NCI-H2196 (cell line): ENCODE results near the gene LMNA.
A peak's percentile ranks its signal among the peaks of the same experiment; 100 is the strongest.

Experiments used
- DNase-seq: peaks from one replicate; lab custom pipeline; 2025; ENCODE audit not compliant: unreplicated experiment; lab: John Stamatoyannopoulos, UW

Gene LMNA

DNA sequence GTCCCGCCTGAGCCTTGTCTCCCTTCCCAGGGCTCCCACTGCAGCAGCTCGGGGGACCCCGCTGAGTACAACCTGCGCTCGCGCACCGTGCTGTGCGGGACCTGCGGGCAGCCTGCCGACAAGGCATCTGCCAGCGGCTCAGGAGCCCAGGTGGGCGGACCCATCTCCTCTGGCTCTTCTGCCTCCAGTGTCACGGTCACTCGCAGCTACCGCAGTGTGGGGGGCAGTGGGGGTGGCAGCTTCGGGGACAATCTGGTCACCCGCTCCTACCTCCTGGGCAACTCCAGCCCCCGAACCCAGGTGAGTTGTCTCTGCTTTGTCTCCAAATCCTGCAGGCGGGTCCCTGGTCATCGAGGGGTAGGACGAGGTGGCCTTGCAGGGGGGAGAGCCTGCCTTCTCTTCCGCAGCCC is 24.0 kb downstream of the LMNA start:
- no peak for DNase-seq

DNA sequence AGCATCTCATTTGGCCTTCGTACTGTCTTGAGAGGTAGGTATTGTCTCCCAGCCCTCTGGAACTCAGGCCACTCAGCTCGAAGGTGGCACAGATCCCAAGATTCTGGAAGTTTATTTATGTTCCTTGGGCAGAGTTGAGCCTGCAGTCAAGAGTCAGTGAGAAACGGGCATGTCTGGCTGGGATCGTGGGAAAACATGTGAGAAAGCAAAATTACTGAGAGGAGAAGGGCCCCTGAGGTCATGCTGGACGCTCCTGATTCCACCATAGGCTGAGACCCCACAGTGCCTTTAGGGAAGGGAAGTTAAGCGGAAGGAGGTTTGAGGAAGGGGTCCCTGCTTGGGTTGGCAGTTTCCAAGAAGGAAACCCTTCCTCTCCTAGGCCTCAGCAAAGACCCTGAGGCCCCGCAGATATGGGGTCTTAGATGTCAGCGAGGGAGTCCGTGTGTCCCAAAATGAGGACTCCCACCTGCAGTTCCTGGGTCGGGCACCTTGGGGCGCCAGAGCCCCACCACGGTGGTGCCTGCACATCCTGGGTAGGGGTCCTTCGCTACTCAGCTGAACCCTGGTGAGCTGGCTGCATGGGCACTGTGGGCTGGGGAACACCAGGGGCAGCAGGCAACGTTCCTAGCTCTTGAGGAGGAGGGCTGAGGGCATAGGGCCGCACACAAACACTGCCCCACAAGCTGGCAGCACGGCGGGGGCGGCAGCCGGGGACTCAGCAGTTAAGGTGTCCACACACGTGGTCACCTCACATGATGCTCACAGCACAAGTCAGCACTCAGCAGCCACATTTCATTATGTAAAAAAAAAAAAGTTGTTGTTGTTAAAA is 26.6 kb downstream of the LMNA start:
- no peak for DNase-seq

DNA sequence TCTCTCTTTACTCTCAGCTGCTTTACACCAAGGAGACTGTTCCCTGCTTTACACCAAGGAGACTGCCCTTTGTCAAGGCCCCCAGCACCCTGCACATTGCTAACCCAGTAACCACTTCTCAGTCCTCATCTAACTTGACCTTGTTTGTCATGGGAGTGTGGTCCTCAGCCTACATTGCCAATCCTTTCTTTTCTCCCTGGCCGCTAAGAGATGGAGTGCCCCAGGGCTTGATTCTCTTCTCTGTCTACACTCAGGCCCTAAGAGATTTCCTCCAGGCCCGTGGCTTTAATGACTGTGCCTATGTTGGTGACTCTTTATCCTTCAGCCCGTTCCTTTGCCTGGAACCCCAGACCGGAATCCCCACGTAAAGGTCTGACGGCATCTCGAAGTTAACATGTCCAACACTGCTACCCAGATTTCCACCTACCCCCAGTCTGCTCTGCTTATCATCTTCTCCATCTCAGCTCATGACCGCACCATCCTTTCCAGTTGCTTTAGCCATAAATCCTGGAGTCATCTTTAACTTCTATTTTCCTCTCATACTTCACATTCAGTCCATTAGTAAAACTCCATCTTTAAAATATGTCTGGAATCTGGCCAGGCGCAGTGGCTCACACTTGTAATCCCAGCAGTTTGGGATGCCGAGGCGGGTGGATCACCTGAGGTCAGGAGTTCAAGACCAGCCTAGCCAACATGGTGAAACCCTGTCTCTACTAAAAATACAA is 29.4 kb downstream of the LMNA start:
- no peak for DNase-seq

DNA sequence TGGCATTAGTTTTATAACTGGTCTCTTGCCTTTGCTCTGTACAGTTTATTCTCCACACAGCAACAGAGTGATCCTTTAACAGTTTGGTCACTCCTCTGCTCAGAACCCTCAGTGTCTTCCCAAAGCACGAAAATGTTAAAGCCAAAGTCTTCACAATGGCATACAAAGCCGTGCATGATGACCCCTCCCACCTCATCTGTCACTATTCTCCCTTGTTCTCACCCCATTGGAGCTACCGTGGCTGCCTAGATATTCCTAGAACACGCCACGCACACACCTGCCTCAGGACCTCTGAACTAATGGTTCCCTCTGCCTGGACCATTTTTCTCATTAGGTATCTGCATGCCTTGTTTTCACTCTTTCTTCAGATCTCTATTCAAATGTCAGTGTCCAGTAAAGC is 30.2 kb downstream of the LMNA start:
- DNase-seq, result no peak

DNA sequence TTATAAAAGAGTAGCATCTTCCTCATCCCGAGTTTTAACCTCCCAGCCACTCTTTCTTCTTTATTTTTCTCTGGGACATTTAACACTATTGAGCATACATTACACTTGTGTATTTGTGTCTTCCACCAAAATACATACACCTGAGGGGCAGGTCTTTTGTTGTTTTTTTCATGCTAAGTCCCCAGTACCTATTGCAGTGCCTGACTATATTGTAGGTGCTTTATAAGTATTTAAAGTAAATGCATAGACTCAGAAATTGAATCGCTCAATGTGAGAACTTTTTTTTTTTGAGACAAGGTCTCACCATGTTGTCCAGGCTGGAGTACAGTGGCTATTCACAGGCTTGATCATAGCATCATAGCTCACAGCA is 31.1 kb downstream of the LMNA start:
- no peak for DNase-seq

DNA sequence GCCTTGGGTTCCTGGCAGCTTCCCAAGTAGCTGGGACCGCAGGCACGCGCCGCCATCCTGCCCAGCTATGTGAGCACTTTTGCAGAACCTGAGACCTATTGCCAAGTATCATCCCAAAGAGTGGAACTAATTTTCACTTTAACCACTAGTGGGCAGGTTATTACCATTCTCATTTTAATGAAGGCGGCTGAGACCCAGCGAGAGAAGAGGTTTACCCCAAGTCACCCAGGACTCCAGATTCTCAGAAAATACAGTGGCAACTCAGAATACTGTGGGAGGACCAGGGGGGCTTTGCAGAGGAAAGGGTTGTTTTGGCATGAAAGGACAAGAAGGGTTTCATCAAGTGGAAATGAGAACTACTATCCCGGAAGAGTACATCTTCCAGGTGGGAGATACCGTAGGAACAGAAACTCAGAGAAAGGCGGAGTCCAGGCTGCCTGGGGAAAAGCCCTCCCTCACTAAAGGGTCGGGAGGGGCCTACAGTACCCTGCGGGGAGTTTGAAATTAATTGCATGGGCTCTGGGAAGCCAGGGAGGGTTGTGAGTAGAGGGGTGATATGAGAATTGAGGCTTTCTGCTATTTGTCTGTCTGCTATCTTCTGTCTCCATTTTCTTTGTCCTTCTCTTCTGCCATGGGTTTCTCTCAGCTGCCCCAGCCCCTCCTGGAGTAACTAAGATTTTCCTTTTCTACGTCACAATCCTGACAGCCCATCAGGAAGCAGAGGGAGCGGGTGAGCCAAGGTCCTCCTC is 31.7 kb downstream of the LMNA start:
- DNase-seq, result peak; percentile 91

DNA sequence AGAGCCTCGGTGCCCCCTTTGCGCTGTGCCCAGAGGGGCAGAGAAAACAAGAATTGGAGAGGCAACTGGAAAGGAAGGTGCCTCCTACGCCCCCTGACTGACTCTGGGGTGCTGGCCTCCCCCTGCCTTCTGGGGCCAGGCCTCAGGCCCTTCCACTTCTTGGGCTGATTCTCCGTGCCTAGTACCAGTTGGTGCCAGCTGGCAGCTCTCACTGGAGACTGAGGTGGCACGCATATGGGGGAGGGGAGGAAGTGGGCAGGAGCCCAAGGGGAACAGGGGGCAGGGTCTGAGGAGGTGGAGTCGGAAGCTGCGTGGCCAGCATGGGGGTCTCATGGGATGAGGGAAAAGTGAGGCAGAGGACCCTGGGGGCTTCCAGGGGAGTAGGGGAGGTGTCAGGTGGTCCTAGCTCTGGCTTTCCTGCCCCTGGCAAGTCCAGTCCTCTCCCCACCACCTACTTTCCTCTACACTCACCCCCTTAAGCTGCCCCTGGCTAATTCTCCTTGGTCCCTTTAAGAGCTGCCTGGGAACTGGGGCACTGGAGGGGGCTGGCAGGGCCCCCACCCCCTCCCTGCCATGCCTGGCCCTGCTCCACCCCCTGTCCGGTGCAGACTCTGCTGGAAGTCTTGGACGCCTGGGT is 32.4 kb downstream of the LMNA start:
- no peak for DNase-seq

DNA sequence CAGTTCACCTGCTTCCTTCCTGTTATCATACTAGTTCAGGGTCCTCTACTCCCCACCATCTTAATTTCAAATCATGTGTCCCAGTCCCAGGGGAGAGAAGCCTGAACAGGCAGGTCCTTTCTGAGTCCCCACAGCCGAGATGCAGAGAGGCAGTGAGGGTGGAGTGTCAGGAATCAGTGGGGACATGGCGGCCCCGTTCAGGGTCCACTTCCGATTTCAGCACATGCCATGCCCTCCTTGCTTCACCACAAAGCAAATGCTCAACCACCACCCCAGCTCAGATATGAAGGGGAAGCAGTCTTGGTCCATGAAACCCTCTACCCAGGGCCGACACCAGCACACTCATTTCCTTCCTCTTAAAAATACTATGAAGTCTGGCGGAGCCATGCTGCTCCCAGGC is 33.7 kb downstream of the LMNA start:
- no peak for DNase-seq

DNA sequence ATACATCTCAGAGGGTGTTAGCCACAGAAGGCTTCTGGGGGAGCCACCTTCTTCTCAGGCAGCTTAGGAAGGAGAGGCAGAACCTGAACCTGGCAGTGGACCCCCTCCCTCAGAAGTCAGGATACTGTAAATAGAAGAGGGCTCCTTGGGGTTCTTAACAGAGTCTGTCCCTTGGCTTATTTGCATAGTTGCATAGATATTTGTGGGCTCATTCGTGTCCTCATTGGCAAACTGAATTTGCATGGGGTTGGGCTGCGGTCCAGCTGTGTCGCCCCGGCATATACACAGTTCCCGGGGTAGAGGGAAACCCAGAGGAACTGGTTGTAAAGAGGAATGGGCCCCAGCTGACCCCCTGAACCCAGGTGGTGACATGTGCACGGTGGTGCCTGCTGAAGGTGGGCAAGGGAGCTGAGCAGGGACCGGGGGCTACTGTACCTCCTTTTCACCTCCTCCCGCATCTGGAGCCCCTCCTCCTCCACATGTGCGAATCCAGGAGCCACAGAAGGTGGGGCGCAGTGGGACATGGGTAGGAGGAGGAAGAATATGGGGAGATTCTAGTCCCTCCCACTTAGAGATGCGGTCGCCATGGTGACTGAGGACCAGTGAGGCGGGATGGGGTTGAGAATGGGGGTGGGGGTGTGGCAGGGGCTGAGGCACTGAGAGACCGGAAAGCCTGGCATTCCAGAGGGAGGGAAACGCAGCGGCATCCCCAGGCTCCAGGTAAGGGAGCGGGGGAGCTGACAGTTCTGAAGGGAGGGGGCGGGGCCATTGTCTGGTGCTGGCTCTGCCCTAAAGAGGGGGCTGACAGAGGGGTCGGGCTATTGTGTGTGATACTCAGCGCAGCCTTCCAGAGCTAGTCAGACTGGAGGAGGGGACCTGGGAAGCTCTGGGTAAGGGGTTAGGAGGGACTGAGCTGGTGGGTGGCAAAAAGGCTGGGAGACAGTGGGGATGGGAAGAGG is 35.1 kb downstream of the LMNA start:
- no peak for DNase-seq

DNA sequence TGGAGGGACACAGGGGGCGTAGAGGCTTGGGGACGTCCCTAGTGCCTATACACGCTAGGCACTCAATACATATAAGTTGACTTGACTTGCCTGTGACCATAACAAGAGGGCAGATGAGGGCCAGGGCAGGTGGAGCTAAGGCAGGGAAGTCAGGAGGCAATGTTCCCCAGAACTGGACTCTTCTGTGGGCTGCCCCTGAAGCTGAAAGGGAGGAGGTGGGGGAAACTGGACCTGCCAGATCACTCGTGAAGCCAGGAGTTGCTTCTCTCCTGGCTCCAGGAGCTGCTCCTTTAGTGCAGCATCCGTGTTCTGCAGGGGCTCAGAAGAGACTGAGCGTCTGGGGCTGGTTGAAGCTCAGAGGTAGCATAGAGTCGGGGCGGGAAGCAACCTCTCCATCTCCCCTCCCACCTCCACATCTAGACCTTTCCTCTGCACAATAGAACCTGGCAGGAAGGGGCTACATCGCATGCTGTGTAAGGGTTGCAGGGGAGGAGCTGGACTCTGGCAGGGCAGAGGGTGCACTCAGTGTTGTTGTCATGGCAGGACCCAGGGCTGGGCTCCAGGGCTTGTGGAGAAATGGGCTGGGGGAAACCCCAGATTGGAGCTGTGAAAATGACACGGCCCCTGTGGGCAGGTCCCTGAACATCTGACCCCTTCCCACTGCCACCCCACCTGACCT is 36.0 kb downstream of the LMNA start:
- no peak for DNase-seq

DNA sequence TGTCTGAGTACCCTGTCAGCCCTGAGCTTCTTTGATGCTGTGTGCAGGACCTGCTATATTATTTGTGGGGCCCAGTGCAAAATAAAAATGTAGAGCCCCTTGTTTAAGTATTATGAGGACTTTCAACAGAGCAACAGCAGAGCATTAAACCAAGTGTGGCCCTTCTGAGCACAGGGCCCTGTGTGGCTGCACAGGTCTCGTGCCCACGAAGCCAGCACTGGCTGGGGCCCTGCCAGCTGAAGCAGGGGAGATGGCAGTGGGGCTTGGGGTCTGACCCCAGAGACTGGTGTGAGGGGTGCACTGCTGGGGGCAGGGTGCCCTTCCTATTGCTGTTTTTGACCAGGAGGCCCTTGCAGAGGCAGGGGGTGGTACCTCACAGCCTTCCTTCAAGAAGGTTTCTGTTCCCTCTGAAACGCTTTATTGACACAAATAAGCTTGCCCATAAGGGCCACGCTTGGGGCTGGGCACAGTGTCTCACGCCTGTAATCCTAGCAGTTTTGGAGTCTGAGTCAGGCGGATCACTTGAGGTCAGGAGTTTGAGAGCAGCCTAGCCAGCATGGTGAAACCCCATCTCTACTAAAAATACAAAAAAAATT is 36.7 kb downstream of the LMNA start:
- DNase-seq, result no peak

DNA sequence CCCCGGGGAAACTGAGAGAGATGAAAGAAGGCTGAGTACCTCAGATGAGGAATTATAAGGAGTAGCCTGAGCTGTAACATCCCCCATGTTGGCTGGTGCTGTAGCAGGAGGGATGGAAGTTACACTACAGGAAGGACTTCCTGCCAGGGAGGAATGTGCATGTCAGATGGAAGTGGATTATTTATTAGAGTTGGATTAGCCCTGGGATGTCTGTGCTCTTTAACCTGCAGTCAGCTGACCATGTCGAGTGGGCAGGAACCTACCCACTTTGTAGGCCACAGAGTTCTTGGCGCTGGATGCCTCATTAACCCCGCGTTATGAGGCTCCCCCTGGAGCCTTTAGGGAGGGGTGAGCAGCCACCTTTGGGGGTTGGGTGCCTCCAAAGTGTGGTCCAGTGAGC is 38.1 kb downstream of the LMNA start:
- DNase-seq, result no peak

DNA sequence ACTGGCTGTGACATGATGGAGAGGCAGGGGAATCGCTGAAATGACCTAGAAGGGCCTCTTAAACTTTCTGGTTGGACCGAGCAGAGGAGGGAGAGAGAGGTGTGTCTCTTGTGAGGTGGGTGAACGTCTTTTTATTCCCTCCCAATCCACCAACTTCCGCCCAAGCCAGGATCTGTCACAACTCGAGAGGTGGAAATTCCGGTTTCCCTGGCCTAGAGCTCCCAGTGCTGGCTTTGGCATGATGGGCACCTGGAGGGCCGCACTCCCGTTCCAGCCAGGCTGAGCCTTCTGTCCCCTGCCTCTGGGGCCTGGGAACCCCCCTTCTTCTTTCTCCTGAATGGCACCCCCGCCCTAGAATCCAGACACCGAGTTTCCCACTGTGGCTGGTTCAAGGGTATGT is 38.9 kb downstream of the LMNA start, which contains the start of gene SEMA4A:
Gene SEMA4A, plus strand, starts transcription at position 224 of the 400 bp plus-strand sequence. CDS start 994 bp downstream, outside the sequence.
- DNase-seq, result no peak

DNA sequence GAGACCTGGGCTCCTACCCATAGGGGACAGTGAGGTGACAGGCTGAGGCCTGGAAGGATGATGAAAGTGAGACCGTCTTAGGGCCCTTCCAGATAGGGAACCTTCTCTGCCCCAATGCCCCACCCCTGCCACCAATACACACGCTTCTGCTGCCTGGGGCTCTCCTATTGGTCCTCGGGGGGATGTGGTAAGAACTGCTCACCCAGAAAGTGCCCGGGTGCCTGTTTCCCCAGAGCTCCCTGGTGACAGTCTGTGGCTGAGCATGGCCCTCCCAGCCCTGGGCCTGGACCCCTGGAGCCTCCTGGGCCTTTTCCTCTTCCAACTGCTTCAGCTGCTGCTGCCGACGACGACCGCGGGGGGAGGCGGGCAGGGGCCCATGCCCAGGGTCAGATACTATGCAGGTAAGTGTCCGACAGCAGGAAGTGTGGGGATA is 39.8 kb downstream of the LMNA start:
- DNase-seq, result no peak

DNA sequence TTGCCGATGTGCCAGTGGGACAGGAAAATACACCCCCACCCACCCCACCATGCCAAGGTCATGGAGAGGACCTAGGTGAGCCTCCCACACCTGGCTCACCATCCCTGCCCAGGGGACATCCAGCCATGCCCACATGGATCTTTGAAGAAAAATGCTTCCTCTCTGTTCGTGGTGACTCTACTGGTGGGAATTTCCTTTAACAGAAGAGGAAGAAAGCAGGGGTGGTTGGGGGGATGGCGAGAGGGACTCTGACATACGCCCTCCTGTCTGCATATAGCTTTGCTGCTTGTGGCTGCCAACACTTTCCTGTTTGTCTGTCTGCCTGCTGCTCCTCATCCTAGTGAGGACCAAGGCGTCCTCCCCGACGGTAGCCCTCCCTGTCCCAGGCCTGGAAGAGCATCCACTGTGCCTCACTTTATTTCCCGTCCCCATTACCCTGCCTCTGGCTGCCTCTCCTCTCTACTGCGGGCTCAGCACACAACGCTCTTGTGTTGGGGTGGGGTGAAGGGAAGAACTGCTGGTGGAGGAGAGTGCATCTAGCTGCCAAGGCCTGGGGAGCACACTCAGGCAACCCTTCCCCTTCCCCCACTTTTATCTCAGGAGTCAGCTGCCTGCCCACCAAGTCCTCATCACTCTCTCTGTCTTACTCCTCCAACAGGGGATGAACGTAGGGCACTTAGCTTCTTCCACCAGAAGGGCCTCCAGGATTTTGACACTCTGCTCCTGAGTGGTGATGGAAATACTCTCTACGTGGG is 41.4 kb downstream of the LMNA start:
- DNase-seq, result no peak

DNA sequence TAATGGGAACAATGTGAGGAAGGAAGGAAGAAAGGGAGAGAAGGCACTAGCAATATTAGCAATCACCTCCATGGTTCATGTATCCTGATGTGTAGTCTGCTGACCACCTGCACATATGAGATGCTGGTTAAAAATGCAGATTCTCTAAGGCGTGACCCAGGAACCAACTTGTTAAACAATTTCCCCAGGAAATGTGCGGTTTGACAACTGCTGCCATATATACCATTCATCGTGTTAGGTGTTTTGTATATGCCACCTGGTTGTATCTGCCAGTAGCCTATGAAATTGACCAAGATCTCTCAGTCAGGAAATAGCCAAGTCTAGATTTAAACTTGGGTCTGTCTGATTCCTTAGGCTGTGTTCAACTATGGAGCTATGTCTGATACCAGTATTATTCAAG is 43.0 kb downstream of the LMNA start:
- no peak for DNase-seq

DNA sequence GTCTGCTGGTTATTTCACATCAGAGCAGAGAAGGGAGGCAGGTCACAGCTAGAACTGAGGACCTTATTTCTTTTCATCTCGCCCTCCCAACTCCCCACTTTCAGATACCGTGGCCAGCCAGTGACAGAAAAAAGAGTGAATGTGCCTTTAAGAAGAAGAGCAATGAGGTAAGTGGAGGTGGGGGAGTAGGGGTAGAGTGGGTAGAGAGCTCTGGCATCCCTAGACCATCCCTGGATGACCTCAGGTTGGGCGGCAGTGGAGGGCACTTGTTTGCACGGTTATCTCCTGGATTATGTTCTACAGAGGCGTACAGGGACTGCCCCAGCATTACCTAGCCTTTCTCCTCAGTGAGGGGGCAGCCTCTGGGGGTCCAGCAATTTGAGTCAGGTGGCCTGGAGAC is 43.5 kb downstream of the LMNA start:
- DNase-seq, result no peak

DNA sequence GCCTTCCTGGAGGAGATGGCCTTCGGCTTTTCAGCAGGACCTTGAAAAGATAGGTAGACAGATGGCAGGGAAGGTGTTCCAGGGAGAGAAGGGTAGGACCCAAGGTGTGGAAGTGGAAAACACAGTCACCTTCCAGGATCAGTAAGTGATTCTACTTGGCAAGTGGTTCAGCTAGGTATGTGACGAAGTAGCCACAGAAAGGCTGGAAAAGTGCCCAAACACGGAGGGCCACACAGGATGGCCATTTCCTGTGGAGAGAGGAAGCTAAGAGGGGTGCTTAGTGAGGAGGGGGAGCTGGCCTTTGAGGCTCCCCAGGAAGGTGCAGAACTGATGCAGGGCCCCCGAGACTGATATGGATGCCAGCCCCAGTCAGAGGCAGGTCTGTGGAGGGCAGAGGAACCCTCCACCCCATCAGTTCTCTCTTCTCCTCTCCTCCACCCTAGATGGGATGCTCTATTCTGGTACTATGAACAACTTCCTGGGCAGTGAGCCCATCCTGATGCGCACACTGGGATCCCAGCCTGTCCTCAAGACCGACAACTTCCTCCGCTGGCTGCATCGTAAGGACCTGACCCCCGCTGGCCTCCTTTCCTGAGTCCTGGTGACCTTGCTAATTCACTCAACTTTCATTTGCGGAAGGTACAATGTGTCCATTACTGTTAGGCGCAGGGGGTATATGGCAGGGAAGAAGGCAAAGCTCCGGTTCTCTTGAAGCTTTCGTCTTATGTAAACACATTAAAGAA is 45.7 kb downstream of the LMNA start:
- DNase-seq, result no peak
